ENCODE measurements around the gene SKI. TPM values are rescaled to one million over a fixed set of nuclear protein-coding genes. Genes with fewer than 3 reads are reported as not detected.

The SKI gene
- total RNA-seq, 4 donors from 2014 or later: 35.3 to 54.0 (median 47.3) TPM

DNA sequence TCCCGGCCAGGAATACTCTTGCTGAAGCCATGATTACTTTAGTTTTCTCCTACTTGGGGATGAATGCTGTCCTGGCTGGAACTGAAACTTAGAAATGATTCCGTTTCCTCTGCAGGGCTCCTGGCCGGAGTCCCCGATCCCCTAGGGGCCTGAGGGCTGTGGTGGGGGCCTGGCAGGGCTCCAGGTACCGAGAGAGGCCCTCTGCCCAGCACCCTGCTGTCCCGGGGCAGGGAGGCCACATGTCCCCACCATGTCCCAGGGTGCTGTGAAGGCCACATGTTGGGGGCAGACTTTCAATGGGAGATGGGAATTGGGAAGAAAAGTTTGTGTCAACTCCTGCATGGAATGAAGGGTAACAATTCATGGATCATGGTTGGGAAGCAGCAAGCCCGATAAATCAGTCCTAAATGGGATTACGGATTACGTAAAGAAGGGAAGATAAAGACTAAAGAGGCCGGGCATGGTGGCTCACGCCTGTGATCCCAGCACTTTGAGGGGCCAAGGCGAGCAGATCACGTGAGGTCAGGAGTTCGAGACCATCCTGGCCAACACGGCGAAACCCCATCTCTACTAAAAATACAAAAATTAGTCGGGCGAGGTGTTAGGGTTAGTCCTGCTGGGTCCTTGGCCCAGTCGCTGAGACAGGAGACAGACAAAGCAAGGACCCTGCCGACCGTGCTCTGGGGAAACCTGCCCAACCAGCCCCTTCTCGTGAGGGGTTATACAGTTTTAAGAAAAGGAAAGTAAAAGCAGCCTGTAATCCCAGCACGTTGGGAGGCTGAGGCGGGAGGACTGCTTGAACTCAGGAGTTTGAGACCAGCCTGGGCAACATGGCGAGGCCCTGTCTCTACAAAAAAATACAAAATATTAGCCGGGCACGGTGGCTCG lies 125.7 kb downstream of the SKI start:
- no peak for ATAC-seq (ENCODE audit: low FRiP score)
- no peak for DNase-seq (ENCODE audit: low spot score)
- TF ChIP-seq, protein P1, sequence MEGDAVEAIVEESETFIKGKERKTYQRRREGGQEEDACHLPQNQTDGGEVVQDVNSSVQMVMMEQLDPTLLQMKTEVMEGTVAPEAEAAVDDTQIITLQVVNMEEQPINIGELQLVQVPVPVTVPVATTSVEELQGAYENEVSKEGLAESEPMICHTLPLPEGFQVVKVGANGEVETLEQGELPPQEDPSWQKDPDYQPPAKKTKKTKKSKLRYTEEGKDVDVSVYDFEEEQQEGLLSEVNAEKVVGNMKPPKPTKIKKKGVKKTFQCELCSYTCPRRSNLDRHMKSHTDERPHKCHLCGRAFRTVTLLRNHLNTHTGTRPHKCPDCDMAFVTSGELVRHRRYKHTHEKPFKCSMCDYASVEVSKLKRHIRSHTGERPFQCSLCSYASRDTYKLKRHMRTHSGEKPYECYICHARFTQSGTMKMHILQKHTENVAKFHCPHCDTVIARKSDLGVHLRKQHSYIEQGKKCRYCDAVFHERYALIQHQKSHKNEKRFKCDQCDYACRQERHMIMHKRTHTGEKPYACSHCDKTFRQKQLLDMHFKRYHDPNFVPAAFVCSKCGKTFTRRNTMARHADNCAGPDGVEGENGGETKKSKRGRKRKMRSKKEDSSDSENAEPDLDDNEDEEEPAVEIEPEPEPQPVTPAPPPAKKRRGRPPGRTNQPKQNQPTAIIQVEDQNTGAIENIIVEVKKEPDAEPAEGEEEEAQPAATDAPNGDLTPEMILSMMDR (IDR thresholded peaks at IDR 0.05): no peak

DNA sequence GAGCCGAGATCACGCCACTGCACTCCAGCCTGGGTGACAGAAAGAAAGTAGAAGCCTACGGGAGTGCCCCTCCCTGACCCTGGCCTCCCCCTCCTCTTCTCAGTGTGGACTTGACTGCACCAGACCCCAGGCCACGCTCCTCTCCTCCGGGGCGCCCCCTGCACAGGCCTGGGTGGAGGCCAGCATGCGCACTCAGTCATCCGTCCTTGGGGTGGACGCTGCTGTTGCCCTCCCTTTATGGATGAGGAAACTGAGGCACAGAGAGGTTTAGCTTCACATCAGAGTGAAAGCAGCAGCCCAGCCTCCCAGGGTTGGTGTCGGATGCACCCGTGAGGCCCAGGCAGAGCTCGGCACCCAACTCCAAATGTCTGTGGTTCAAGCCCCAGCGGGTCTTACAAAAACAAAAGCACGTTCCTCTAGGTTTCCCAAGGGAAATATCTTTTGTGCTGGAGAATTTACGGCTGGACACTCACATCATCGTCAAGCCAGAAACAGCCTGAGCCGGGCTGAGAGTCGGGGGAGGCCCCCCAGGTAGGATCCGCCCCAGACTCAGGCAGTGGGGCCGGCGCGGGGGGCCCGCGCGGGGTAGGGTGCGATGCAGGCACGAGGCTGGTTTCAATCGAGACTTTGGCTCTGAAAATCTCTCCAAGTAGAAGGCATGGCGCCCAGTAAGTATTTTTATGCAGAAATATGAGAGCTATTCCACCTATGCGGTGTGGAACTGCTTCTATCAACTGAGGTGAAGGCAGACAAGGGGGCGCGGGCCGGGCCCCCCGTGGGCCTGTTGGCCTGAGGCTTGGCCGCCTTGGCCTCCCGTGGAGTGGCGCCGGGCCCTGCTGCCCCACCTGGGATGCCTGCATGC lies 126.6 kb downstream of the SKI start:
- ATAC-seq (ENCODE audit: low FRiP score) (no peak), DNase-seq (ENCODE audit: low spot score) (no peak)
- TF ChIP-seq, protein P1 (IDR thresholded peaks at IDR 0.05): no peak

DNA sequence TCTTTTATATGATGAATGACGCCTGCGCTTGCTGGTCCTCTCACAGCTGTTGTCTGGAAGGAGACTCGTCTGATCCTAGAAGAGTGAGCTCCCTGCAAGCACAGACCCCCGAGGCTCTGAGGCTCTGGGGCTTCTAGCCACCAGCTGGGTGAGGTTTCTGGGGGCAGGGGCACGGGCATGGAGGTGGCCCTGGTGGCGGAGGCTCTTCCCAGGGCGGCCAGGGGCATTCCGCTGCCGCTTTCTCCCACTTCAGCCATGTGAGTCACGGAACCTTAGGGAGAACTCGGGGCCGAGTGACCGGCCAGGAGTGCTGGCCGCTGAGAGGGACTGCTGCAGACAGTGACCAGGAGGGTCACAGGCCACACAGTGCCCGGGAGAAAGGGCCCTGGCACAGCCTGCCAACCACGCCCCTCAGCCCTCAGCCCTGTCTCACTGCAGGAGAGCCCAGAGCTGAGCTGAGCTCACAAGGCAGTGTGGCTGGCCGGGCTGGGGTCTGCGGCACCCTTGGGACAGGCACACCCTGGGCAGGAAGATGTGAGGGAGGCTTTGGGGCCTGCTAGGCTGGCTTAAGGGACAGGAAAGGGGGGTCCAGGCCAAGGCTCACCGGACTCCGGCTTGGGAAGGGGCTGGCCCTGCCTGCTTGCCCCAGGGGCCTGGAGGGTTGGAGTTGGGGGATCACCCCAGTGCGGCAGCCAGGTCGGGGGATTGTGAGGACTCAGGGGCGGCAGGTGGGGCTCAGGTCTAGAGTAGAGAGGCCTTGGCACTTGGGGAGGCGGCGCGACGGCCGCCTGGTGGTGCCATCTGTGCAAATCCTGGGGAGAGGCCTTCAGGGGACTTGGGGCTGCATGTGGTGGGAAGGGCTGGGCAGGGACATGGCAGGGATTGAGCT lies 127.5 kb downstream of the SKI start:
- TF ChIP-seq, protein P1 (IDR thresholded peaks at IDR 0.05): no peak
- DNase-seq (ENCODE audit: low spot score): no peak
- ATAC-seq (ENCODE audit: low FRiP score): no peak

DNA sequence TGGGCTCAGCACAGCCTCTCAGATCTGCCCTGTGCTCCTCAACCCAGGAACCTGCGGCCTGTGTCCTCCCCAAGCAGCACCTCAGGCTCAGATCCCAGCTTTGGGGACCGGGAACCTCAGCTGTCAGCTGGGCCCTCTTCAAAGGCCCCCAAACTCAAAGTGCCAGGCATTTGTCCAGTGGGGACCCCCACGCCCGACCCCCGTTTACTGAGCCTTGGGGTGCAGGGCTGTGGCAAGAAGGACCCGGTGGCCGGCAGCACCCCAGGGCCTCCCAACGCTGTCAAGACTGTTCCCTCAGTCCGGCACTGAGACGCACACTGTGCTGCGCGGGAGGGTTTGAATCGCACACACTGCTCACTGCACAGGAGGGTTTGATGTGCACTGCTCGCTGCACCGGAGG lies 128.3 kb downstream of the SKI start:
- DNase-seq (ENCODE audit: low spot score): no peak
- ATAC-seq (ENCODE audit: low FRiP score): no peak
- TF ChIP-seq, protein P1 (IDR thresholded peaks at IDR 0.05): no peak

DNA sequence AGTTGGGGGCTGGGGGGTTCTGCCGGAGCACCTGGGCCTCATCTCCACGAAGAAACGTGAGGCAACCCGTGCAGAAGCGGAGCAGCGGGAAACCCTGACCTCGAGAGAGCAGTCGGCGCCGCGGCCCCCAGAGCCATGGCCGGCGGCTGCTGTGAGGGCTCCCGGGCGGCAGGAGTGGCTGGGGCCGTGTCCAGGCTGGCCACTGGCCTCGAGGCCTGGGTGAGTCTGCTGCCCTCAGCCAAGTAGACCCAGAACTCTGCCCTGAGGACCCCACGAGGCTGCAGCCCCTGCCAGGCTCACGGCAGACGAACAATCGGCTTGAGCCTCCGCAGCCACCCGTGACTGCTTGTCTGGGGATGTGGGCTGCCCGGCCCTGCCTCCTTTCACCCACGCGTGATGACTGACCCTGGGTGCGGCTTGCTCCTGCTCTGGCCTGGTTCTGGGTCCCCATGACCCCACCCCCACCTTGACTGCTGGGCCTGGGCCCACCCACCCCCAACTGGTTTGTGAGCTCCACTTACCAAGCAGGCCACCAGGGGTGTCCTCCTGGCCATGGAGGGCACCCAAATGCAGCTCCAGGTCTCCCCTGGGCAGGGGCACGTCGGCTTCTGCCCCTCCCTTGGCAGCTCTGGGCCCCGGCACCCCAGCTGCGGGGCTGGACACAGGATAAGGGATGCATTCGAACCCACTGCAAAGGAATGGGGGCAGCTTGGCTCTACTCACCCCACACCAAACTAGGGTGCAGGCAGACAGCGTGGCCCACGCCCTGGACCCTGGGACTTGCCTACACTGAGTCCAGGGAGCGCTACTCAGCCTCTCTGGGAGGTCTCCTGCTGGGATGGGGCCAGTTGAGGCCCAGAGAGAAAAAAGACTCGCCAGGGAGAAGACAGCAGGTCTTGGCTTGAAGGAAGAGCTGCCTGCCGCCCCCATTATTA lies 129.1 kb downstream of the SKI start:
- ATAC-seq (ENCODE audit: low FRiP score): no peak

More for the DNA sequence above, 129.1 kb downstream of the SKI start:
- no peak for DNase-seq (ENCODE audit: low spot score)
- TF ChIP-seq, protein P1 (IDR thresholded peaks at IDR 0.05): no peak

Data from omental fat pad (tissue), 4 donors.